Transverse colon (tissue), 4 donors: ENCODE measurements around the gene GPC6. TPM values are rescaled to one million over a fixed set of nuclear protein-coding genes. Genes with fewer than 3 reads are reported as not detected.

Source experiments
- DNase-seq: peaks from one replicate; pipeline ENCODE4 v3.0.0-alpha.2; 2019
- H3K27ac ChIP-seq, 4 donors: fragments of 200-600 bp; sonication (generic); 2 replicates each; pipeline ENCODE4 v1.5.1; 2016 to 2018; ENCODE audit warnings: inconsistent platforms in 4 of 4
- H3K27me3 ChIP-seq: fragments of 200-600 bp; sonication (generic); 2 replicates; pipeline ENCODE4 v1.5.1; 2017; ENCODE audit warnings: inconsistent platforms
- H3K36me3 ChIP-seq, 4 donors: fragments of 200-600 bp; sonication (generic); 2 replicates each; pipeline ENCODE4 v1.5.1; 2017 to 2019; ENCODE audit warnings: inconsistent platforms in 4 of 4
- H3K4me1 ChIP-seq, 4 donors: fragments of 200-600 bp; sonication (generic); 2 replicates each; pipeline ENCODE4 v1.5.1; 2017 to 2020; ENCODE audit warnings: inconsistent platforms in 4 of 4
- H3K4me3 ChIP-seq, 4 donors: fragments of 200-600 bp; sonication (generic); 1 replicate in 1 of 4; 2 replicates in 3 of 4; pipeline versions ENCODE4 v1.5.1 to v1.6.1; 2017 to 2019; ENCODE audit warnings: inconsistent platforms in 4 of 4
- H3K9me3 ChIP-seq, 2 donors: fragments of 200-600 bp; sonication (generic); 2 replicates each; pipeline ENCODE4 v1.5.1; 2017 to 2019; ENCODE audit warnings: inconsistent platforms in 2 of 2
- CTCF ChIP-seq, 5 experiments: fragments of 200-600 bp in 3 of 5; fragments of 450-650 bp in 2 of 5; sonication (generic) in 3 of 5; IDR thresholded peaks; 1 replicate in 2 of 5; 2 replicates in 3 of 5; pipeline ENCODE4 v1.5.1; 2016 to 2017; ENCODE audit warnings: antibody characterized with exemption in 5 of 5, inconsistent platforms in 3 of 5, mild to moderate bottlenecking in 2 of 5, moderate library complexity in 1 of 5
- EP300 ChIP-seq: sonication (generic); formaldehyde crosslinking; IDR thresholded peaks from one replicate; pipeline ENCODE4 v1.6.1; 2017; ENCODE audit warnings: antibody characterized with exemption, low read depth
- POLR2A ChIP-seq: fragments of 450-650 bp; IDR thresholded peaks from one replicate; pipeline ENCODE4 v1.6.1; 2016; ENCODE audit warnings: antibody characterized with exemption, mild to moderate bottlenecking, moderate library complexity
- POLR2AphosphoS5 ChIP-seq, 3 donors: sonication (generic); formaldehyde crosslinking; IDR thresholded peaks; one replicate each; pipeline ENCODE4 v1.6.1; 2016; ENCODE audit warnings: antibody characterized with exemption in 3 of 3
- WGBS, 2 donors: methylation state at CpG; one replicate each; pipeline ENCODE4 v1.1.5; 2018; ENCODE audit warnings: low coverage in 1 of 2; 5-methylcytosine and 5-hydroxymethylcytosine counted together
- in situ Hi-C, 4 donors: fragments of 200-750 bp; cut with MboI; loops; one replicate each; pipeline versions ENCODE4 v1.15.0 to v1.15.1; 2017; ENCODE audit warnings: low sequenced_read_pairs in 3 of 4, low pct_ligation_motif_present in 1 of 4, low pct_unique_long_range_greater_than_20kb in 1 of 4
- intact Hi-C: fragments of 100-400 bp; cut with DNase I; formaldehyde crosslinking; loops from one replicate; pipeline ENCODE4 v1.15.1; 2023; ENCODE audit warnings: low total_unique reads
- total RNA-seq, 4 donors: library from RNA; depleted of rRNA; stranded (reverse); fragments of >200 nt; gene quantifications; one replicate each; pipeline ENCODE4 v1.1.0, GENCODE V29; 2016

GPC6 gene
- total RNA-seq, 4 donors from 2014 or later = 0.75 to 5.7 (median 4.0) TPM

- in situ Hi-C loops (no loop called here), intact Hi-C loops (no loop called here)
- Histone ChIP-seq H3K4me1 (no peaks in the 10 kb centered on the region), H3K36me3 (no peaks in the 10 kb centered on the region), H3K4me3 (no peak overlapping the region), H3K9me3 (no peaks in the 10 kb centered on the region), H3K27ac (no peak overlapping the region), H3K27me3 (no peaks in the 10 kb centered on the region)
- no peak for DNase-seq
- TF ChIP-seq EP300 = no peak
- TF ChIP-seq POLR2A = no peak
- TF ChIP-seq POLR2AphosphoS5 (IDR thresholded peaks at IDR 0.05) = no peak
- no peak for TF ChIP-seq CTCF (IDR thresholded peaks at IDR 0.05)
These were observed 794.2 kb downstream of the GPC6 start for GRCh38 chr13:94020833-94021232.

GRCh38 chr13:94028234-94028633 lies 801.6 kb downstream of the GPC6 start:
- DNase-seq = no peak
- Histone ChIP-seq H3K4me3 (no peak overlapping the region), H3K27me3 (no peaks in the 10 kb centered on the region), H3K9me3 (no peaks in the 10 kb centered on the region), H3K4me1 (no peaks in the 10 kb centered on the region), H3K36me3 (no peaks in the 10 kb centered on the region), H3K27ac (no peak overlapping the region)
- 54 to 58% methylated on average over 2 of the region's 2 CpGs for WGBS, 2 donors
- intact Hi-C loops = no loop called here
- in situ Hi-C loops = no loop called here
- TF ChIP-seq POLR2AphosphoS5 (IDR thresholded peaks at IDR 0.05) (no peak), CTCF (IDR thresholded peaks at IDR 0.05) (no peak), POLR2A (no peak)

DNA sequence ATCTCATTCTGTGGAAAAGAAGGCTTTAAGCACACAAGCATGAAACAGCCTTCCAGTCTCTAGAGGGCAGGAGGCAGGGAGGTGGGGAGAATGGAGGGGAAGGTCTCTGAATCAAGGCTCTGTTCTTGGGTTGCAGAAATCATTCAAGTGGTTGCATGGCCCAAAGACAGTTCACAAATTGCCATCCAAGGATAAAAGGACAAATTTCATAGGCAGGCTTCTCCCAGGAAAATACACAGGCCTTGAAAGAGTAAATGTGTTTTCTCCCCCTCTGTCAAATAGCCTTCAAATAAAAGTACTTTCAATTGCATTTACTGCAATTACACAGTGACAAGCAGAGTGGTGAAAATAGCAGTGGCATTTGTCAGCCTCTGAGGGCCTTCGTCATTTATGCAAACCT lies 802.0 kb downstream of the GPC6 start:
- TF ChIP-seq CTCF (IDR thresholded peaks at IDR 0.05) = no peak
- TF ChIP-seq EP300 = no peak
- TF ChIP-seq POLR2A = no peak
- TF ChIP-seq POLR2AphosphoS5 (IDR thresholded peaks at IDR 0.05) = no peak
- Histone ChIP-seq H3K27ac (no peak overlapping the region), H3K4me1 (no peaks in the 10 kb centered on the region), H3K9me3 (no peaks in the 10 kb centered on the region), H3K36me3 (no peaks in the 10 kb centered on the region), H3K27me3 (no peaks in the 10 kb centered on the region), H3K4me3 (no peak overlapping the region)
- in situ Hi-C loops = no loop called here
- 80% methylated on average over 1 of the region's 1 CpG; no CpG with 5 or more reads in 1 of the 2 donors for WGBS, 2 donors
- DNase-seq = no peak
- intact Hi-C loops = no loop called here

DNA sequence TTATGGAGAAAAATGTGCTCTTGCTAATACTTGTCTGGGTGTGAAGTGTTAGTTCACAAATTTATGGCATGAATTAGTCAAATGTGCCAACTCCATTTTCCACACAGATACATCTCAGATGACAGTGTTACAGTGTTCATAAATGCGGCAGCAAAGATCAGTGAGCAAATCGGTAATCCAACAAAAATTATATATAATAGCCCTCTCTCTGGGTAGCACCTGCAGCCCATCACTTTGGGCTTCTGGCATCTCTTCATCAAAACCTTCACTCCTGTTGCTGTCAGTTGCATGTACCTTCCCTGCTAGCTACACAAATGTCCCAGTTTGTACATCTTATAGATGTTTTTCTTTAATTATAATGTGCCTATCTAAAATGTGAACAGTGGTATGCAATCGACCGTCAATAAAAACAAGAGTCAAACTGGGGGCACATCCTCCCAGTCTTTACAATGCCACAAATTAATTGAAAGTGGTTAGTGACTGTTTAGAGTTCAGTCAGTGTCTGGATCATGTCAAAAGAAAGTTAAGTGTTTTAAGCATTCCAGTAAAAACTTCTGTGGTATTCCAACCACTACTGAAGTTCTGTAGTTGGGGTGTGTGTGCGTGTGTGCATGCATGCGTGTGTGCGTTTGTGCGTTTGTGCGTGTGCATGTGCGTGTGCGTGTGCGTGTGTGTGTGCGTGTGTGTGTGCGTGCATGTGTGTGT lies 804.0 kb downstream of the GPC6 start:
- no peaks in the 10 kb centered on the region for H3K36me3 ChIP-seq
- 72 to 77% methylated on average over 4 to 14 of the region's 14 CpGs for WGBS, 2 donors
- H3K4me3 ChIP-seq = no peak overlapping the region
- no peaks in the 10 kb centered on the region for H3K27me3 ChIP-seq
- TF ChIP-seq EP300 = no peak
- no peak for TF ChIP-seq CTCF (IDR thresholded peaks at IDR 0.05)
- no peak for TF ChIP-seq POLR2A
- no peak for TF ChIP-seq POLR2AphosphoS5 (IDR thresholded peaks at IDR 0.05)
- no peak overlapping the region for H3K27ac ChIP-seq
- in situ Hi-C loops (no loop called here), intact Hi-C loops (no loop called here)
- no peaks in the 10 kb centered on the region for H3K4me1 ChIP-seq
- DNase-seq = no peak
- no peaks in the 10 kb centered on the region for H3K9me3 ChIP-seq
